Activated naive CD4-positive, alpha-beta T cell treated with anti-CD3 and anti-CD28 coated beads, Interleukin-2, amount 50 U/mL, for 16 hours (primary cell): ENCODE data around the gene PBX2.
"Not testable (repeated sequence)": the region's sequence is repeated elsewhere in the genome, so short reads cannot be mapped to it uniquely, and the experiment has no call there.

ENCODE experiments used
- DNase-seq: peaks from one replicate; pipeline ENCODE4 v3.0.0-alpha.2; 2020

Gene PBX2

DNA sequence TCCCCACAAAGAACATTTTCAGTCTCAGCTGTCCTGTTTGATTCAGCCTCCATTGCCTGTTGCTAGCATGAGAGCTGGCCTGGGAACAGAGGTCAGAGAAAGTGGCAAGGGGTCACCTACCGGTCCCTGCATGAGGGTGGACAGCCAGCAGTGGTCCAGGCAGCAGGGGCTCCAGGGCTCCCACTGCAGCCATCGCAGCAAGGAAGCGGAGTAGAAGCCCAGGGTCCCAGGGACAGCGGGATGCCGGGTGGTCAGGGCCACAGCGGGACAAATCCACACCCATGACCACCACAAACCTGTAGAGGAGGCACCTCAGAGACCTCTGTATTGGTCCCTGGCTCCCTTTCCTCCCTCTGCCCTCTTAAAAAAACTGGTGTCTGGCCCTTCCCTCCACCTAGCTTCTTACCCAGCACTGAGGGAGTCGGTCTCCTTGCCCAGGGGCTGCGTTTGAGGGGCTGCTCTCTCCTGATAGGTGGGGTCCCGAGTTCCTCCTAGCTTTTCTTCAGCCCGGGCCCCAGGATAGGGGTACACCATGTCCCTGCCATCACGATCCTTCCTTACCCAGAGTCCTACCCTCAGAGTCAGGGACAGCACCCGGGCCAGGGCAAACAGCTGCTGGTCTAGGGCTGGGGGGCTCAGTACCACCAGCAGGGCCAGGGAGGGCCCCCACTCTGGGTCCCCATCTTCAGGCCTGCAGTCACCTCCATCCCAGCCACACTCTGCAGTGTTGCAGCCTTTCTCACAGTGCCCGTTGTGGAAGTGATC is 10.9 kb upstream of the PBX2 start:
- DNase-seq = no peak

DNA sequence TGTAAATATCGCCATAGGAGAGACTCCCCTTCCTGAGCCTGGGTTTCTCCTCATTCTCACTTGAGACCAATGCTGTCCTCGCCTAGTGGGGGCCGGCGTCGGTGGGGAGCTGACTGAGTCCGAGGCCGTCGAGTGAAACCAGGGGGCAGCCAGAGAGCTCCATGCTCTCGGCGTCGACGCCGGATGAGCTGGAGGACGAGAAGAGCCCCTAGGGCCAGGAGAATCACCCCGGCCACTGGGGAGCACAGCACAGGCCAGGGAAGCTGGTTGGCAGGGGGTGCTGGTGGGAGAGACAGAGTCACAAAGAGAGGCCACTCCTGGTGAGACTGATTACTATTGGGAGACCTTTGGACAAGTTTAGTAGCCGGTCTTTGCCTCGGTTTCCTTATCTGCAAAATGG is 8.9 kb upstream of the PBX2 start:
- no peak for DNase-seq

DNA sequence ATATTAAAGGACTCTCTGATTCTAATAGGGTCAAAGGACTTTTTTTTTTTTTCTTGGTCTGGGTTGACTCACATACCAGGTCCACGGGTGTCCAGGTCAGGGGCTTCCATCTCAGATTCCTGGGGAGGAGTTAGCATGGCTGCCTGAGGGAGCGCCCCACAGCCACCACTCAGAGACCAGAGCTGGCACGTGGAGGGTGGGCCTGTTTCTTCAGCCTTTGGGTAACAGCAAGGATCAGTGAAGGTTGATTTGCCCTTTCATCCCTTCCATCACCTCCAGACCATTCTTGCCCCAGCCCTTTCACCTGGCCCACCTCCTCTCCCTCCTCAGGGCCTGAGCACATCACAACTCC is 8.3 kb upstream of the PBX2 start:
- DNase-seq = no peak

DNA sequence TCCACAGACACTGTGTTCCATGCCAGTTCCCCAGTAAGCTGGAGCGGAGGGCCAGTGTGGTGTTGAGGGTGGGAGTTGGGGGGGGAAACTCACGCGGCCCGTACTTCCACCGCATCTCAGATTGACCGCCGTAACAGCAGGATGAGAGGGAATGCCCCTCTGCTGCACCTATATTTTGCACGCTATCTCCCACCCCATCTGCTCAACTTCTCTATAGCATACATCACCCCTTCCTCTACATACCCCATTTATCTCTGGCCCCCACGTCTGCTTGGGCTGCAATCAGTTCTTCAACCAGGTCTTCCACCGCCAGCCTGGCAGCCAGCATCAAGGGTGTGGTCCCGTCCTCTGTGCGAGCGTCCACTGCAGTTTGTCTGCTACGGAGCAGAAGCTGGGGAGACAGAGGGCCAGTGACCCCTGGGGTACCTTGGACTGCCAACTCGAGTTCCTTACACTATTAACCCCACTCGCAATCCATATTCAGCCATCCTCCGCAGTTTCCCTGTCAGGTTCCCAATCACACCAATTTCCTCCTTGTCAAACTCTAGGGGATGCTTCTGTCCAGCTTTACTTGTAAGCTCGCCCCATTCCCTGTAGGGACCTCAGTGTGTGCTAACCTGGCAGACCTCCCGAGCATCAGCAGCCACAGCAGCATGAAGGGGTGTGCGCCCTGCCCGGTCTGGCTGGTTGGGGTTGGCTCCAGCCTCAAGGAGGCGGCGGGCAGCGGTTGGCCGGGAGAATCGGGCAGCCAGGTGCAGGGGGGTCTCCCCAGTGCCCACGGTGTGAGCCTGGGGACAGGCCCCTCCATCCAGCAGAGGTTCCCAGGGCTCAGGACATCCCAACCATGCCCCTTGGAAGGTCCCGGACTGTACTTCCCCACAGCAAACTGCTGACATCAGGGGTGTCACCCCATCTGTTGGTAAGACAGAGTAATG is 6.9 kb upstream of the PBX2 start:
- no peak for DNase-seq

DNA sequence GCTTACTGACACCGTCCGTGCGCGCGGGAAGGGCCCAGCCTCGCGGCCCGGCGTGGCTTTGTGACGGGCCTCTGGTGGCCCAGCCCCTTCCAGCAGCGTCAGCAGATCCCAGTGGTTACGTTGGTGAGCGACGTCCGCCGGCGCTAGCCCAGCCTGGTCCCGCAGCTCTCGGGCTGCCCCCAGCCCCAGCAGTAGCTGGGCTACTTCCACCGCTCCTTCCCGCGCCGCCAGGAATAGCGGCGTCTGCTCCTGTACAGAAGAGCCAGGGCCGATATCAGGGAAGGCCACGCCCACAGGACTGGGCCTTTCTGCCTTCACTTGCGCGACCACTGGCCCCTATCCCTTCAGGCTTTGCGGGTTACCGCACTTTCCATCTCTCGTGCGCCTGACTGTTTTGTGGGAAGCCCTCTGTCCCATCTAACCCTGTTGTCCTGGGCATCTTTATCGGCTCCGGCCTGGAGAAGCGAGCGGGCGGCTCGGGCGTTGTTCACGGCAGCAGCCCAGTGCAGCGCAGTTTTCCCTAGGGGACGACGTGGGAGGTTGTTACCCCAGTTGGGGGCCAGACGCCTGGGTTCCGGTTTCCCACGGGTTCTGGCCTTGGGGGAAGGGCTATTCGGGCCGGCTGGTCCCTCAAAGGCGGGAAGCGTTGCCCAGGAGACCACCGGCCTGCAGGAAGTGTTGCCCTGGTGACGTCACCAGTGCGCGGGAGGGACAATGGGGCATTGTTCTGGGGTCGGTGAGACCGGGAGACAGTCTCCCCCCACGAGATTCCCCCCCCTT is 6.1 kb upstream of the PBX2 start:
- peak; percentile 51 for DNase-seq

- DNase-seq = peak; percentile 100
These were observed 5.6 kb upstream of the PBX2 start for GRCh38 chr6:32195652-32195901.

- no peak for DNase-seq
These were observed 5.0 kb upstream of the PBX2 start for GRCh38 chr6:32194825-32195651.

DNA sequence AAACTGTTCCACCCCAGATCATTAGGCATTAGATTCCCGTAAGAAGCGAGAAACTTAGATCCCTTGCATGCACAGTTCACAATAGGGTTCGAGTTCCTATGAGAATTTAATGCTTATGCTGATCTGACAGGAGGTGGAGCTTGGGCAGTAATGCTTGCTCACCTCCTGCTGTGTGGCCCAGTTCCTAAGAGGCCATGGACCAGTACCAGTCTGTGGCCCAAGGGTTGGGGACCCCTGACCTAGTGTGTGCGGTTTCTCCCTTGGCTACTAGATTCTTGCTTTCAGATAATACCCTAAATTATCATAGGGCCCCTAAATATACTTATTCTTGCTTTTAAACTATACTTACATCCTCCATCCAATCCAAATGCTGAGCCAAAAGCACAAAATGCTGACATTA is 4.4 kb upstream of the PBX2 start:
- DNase-seq = no peak

DNA sequence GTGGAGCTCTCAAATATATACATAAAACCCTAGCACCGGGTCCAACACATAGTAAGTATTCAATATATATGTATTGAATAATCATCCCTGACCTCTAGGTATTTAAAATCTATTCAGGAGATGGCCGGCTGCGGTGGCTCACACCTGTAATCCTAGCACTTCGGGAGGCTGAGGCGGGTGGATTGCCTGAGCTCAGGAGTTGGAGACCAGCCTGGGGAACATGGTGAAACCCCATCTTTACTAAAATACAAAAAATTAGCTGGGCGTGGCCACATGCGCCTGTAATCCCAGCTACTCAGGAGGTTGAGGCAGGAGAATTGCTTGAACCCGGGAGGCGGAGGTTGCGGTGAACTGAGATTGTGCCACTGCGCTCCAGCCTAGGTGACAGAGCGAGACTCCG is 3.1 kb upstream of the PBX2 start:
- DNase-seq = not testable (repeated sequence)

DNA sequence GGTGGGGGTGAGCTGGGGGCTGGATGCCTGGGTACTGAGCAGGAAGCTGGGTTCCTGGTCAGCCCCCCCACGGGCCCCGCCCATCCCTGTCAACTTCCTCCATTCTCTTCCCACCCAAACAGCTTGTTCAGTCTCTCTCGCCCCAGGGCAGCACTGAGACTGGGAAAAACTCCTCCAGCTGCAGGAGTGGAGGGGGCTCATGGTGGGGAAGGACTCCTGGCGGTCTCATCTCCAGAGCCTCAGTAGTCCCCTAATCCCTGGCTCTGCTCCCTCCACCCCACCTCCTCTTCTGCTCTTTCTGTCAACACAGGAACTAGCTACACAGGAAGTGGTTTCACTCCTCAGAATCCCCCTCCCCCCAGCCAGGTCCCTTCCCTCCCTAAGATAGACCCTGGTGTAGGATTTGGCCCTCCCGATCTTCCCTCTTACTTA is 2.6 kb upstream of the PBX2 start, which contains the start of gene GPSM3:
Gene GPSM3, minus strand, starts transcription at position 36 of the 432 bp plus-strand sequence. CDS start 130 bp downstream, outside the sequence.
- DNase-seq = peak; percentile 32

- DNase-seq = no peak
These were observed 1.9 kb upstream of the PBX2 start for GRCh38 chr6:32191696-32192607.

DNA sequence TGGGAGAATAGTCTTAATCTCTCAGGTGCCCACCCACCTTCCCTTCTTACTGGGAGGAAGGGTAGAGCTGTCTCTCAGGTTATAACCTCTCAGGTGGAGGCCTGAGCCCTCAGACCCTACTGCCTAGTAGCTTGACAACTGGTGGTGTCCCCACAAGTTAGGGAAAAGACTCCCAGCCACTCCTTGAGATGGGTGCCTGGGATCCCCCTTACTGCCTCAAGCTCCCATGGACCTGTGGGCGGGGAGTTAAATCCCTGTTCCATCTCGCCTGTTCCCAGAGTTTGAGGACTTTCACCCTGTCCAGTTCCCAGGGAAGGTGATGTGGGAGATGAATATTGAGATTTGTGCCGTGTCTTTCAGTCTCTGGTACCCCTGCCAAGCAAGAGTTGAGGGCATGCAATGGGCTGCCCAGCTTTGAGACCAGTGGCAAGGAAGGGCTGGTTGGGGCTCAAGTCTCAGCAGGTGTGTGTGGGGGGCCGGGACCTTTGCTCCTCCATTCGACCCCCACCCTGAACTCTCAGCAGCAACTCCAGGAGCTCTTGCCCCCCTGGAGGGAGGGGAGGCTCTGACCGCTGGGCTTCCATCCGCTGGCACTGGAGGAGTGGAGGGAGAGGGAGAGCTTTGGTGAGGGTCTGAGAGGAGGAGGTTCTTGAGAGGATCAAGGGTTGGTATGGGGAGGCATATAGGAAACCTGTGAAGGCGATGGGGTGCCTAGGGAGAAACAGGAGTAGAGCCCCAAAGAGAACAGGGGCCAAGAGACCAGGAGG is 1.1 kb upstream of the PBX2 start:
- DNase-seq = no peak

DNA sequence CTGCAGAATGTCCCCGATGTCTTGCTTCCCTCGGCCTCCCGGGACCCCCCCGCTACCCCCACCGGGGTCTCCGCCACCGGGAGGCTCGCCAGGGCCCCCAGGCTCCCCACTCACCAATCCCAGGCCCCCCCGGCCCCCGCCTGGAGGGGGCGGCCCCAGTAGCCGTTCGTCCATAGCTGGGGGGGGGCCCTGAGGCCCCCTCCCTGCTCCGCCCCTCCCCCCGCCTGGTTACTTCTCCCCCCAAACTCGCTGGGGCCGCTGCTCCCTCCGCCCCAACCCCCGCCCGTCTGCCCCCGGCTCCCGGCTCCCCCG is 304 bp downstream of the PBX2 start:
- DNase-seq = no peak

GRCh38 chr6:32189069-32189741 is 797 bp downstream of the PBX2 start:
- DNase-seq = no peak

DNA sequence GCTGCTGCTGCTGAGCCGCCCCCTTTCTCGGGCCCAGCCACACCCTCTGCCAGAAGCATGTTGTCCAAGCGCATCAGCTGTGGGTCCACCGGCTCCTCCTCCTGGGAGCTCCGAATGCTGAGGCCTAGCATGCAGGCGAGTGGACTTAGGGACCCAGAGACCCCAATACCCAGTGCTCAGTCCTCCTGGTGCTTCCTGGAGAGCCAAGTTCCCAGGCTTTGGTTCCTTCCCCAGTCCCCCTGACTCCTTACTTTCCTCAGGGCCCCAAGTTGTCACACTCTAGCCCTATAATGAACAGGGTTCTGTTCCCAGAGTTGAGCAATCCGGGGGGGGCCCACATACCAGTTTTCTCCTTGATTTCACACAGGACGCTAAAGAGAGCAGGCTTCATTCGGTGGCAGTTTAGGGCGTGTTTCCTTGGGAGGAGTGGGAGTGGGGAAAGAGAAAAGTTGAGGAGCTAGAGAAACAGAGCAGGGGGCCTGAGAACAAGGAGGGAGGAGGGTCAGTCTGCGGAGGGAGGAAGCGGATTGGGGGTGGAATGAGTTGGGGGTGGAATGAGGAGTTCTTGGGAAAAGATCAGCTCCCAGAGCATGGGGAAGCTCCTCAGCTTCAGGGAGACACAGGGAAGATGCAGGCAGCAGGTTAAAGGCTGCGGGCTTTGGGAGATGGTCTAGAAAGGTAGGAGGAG is 1.5 kb downstream of the PBX2 start:
- no peak for DNase-seq

DNA sequence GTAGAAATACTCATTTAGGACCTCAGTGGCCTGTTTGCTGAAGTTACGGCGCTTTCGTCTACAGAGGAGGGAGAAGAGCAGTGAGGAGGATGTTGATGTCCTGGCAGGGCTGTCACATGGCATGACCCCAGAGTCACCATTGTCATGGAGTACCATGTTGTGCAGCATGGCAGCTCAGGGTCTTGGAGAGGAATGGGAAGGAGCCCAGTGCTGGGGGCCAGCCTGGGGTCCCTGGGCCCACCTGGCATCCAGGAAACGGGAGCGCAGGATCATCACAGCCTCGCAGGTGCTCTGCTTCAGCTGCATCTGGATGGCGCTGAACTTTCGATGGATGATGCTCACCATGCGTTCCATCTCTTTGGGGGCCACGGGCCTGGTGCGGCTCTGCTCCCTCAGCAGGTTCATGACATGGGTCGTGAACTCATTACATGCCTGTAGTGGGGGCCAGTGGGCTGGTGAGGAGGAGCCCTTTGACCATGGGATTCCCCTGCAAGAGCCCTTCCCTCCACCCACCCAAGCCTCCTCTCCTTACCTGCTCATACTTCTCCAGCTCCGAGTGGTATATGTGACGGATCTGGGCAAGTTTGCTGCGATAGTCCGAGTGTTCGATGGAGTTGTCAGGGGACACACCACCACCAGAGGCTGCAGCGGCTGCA is 2.1 kb downstream of the PBX2 start:
- not testable (repeated sequence) for DNase-seq

GRCh38 chr6:32187009-32187709 is 2.8 kb downstream of the PBX2 start:
- no peak for DNase-seq

DNA sequence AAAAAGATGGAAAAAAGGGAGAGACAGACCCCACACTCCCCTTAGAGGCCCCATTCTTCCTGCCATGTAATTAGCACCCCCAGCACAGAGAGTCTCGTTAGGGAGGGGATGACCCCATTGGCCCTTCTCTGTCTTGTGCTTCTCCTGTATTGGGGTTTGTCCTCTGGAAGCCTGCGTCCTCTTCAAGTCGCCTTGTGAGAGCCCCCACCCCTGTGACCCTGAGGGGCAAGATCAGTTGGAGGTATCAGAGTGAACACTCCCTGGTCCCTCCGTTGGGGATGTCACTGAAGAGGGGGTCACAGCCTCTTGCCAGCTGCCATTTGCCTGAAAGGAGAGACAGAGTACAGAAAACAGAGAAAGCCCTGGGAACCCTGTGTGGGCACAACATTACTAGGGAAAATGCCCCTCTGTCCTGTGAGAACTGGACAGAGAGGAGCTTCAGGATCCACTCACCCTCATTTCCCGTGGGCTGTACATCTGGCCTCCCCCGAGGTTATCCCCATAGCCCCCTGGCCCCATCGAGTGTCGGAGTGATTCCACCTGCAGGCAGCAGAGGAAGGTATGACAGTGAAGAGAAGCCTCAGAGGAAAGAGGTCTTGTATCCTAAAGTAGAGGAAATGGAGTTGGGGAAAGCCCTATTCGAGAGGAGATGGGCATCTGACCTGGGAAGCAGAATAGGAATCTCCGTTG is 3.7 kb downstream of the PBX2 start:
- not testable (repeated sequence) for DNase-seq
